Osteoblast (primary cell): Measurements from ENCODE around the gene ALG14. TPM values are rescaled to one million over a fixed set of nuclear protein-coding genes. Genes with fewer than 3 reads are reported as not detected.

ENCODE experiments used
- DNase-seq: peaks from one replicate; pipeline ENCODE4 v3.0.0; 2011; ENCODE audit warnings: low spot score, mixed read lengths; ENCODE audit not compliant: insufficient read length; ENCODE audit errors: missing footprints
- H2AFZ ChIP-seq: 2 replicates; pipeline ENCODE4 v1.6.0; 2011; ENCODE audit warnings: mild to moderate bottlenecking, low read length
- H3K27ac ChIP-seq: 2 replicates; pipeline ENCODE4 v1.5.1; 2011; ENCODE audit warnings: mild to moderate bottlenecking, low read depth, low read length, moderate library complexity
- H3K27me3 ChIP-seq: 2 replicates; pipeline ENCODE4 v1.6.0; 2012; ENCODE audit warnings: mild to moderate bottlenecking, control low read depth, inconsistent platforms, low read length, moderate library complexity; ENCODE audit not compliant: insufficient read depth
- H3K36me3 ChIP-seq: 2 replicates; pipeline ENCODE4 v1.5.1; 2011; ENCODE audit warnings: mild to moderate bottlenecking, low read length, control low read depth, moderate library complexity; ENCODE audit not compliant: insufficient read depth
- H3K4me1 ChIP-seq: 2 replicates; pipeline ENCODE4 v1.5.1; 2011; ENCODE audit warnings: mild to moderate bottlenecking, low read length, control low read depth, moderate library complexity; ENCODE audit not compliant: insufficient read depth
- H3K4me2 ChIP-seq: 2 replicates; pipeline ENCODE4 v1.6.0; 2011; ENCODE audit warnings: mild to moderate bottlenecking, low read length; ENCODE audit not compliant: insufficient read depth
- H3K4me3 ChIP-seq: fragments of 200-600 bp; sonication (generic); 3 replicates; pipeline ENCODE4 v1.5.1; 2012; ENCODE audit warnings: mild to moderate bottlenecking, low read length, inconsistent platforms; ENCODE audit not compliant: insufficient read depth
- H3K79me2 ChIP-seq: 2 replicates; pipeline ENCODE4 v1.6.0; 2012; ENCODE audit warnings: mild to moderate bottlenecking, low read length, control low read depth, inconsistent platforms; ENCODE audit not compliant: insufficient read depth
- H3K9me3 ChIP-seq: 2 replicates; pipeline ENCODE4 v1.5.1; 2011; ENCODE audit warnings: low read depth, low read length, control low read depth
- H4K20me1 ChIP-seq: 2 replicates; pipeline ENCODE4 v1.6.0; 2012; ENCODE audit warnings: mild to moderate bottlenecking, low read length, control low read depth; ENCODE audit not compliant: insufficient read depth
- CTCF ChIP-seq: IDR thresholded peaks from 2 replicates; pipeline ENCODE4 v1.5.1; 2011; ENCODE audit warnings: mild to moderate bottlenecking, low read depth, low read length, moderate library complexity; ENCODE audit errors: extremely low read depth
- total RNA-seq: library from RNA; depleted of rRNA; stranded (reverse); fragments of >200 nt; gene quantifications from 2 replicates; pipeline ENCODE4 v1.2.3, GENCODE V29; 2012

Gene ALG14
- total RNA-seq, 1 donor, result 1.4 TPM

DNA sequence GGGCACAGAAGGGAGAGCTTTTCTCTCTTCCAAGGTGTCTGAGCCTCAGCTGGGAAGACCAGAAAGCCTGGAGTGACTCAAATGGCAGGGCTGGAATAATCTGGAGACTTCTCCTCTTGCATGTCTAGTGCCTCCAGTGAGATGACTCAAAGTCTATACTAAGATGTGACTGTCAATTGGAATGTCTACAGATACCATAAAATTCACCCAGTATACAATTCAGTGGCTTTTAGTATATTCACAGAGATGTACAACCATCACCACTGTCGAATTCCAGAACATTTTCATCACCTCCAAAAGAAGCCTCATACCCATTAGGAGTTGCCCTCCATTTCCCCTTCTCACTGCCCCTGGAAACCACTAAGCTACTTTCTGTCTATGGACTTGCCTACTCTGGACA lies 97.9 kb downstream of the ALG14 start:
- H3K4me3 ChIP-seq, result no peak overlapping the region
- peak; percentile 83 for DNase-seq

DNA sequence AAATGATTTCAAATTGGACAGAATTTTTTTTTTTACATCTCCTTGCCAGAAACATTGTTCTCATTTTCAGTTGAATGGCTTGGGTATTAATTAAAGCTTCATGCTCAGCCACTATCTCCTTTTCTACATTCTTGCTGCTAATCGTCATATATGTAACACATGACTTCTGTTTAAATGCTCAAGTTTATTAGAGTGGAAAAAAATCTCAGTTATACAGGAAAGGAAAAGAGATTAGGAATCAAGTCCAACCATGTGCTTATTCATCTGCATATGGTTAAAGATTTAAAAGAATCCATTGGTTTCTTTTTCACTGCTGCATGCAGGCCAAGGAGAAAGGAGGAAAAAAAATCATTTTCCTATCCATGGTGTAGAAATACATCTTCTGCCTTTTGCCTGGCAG lies 98.5 kb downstream of the ALG14 start:
- no peak overlapping the region for H3K4me3 ChIP-seq
- H3K27ac ChIP-seq, result peak overlapping the region; percentile 90
- no peaks in the 10 kb centered on the region for H4K20me1 ChIP-seq
- no peaks in the 10 kb centered on the region for H3K9me3 ChIP-seq
- H3K4me1 ChIP-seq, result peaks cover 43% of the 10 kb centered on the region
- H3K79me2 ChIP-seq, result no peaks in the 10 kb centered on the region
- no peak for DNase-seq
- no peak overlapping the region for H2AFZ ChIP-seq
- no peaks in the 10 kb centered on the region for H3K27me3 ChIP-seq
- no peaks in the 10 kb centered on the region for H3K36me3 ChIP-seq
- peak overlapping the region; percentile 45 for H3K4me2 ChIP-seq
- TF ChIP-seq CTCF, result no peak

More for the DNA sequence above, 97.9 kb downstream of the ALG14 start:
- Histone ChIP-seq H3K27ac (peak overlapping the region; percentile 90), H4K20me1 (no peaks in the 10 kb centered on the region), H3K79me2 (no peaks in the 10 kb centered on the region), H3K9me3 (no peaks in the 10 kb centered on the region), H3K4me2 (peak overlapping the region; percentile 45), H3K4me1 (peaks cover 43% of the 10 kb centered on the region), H2AFZ (no peak overlapping the region), H3K27me3 (no peaks in the 10 kb centered on the region), H3K36me3 (no peaks in the 10 kb centered on the region)
- no peak for TF ChIP-seq CTCF

- Histone ChIP-seq H2AFZ (peak overlapping the region; percentile 59), H3K4me2 (no peak overlapping the region)
These were observed 99.3 kb downstream of the ALG14 start for GRCh38 chr1:94973309-94973922.

More at GRCh38 chr1:94973309-94973922, 99.3 kb downstream of the ALG14 start:
- H3K27ac ChIP-seq, result peak overlapping the region; percentile 90
- H4K20me1 ChIP-seq, result no peaks in the 10 kb centered on the region
- no peaks in the 10 kb centered on the region for H3K36me3 ChIP-seq
- no peaks in the 10 kb centered on the region for H3K9me3 ChIP-seq
- no peak overlapping the region for H3K4me3 ChIP-seq
- DNase-seq, result no peak
- no peak for TF ChIP-seq CTCF
- H3K27me3 ChIP-seq, result no peaks in the 10 kb centered on the region
- H3K79me2 ChIP-seq, result no peaks in the 10 kb centered on the region
- peaks cover 43% of the 10 kb centered on the region for H3K4me1 ChIP-seq
